ENCODE measurements around the gene CABP2.

CABP2 gene

GRCh38 chr11:67508486-67509121 lies 14.6 kb downstream of the CABP2 start:
- WGBS, 2 experiments, result 1 to 2% methylated on average over 55 to 57 of the region's 57 CpGs
- Histone ChIP-seq H3K4me3 (ENCODE audit: insufficient read depth, low read depth, low read length) (peak overlapping the region; percentile 82), H3K9me3 (ENCODE audit: control insufficient read depth, low read length) (no peaks in the 10 kb centered on the region), H3K4me1 (ENCODE audit: control insufficient read depth, insufficient read depth, low read length) (peaks cover 16% of the 10 kb centered on the region), H3K27ac (ENCODE audit: insufficient read depth, low read depth, low read length, poor library complexity, severe bottlenecking) (peak overlapping the region; percentile 93), H3K36me3 (ENCODE audit: control insufficient read depth, insufficient read depth, low read length) (no peaks in the 10 kb centered on the region), H3K27me3 (ENCODE audit: control insufficient read depth, insufficient read depth, low read length, poor library complexity, severe bottlenecking) (peaks cover 7% of the 10 kb centered on the region)

GRCh38 chr11:67507864-67508485 lies 15.3 kb downstream of the CABP2 start, which contains the start of gene CDK2AP2:
Gene CDK2AP2, minus strand, starts transcription at chr11:67508162. Its CDS starts 80 bp downstream, at chr11:67508082.
- peak within 1 kb of the TSS; percentile 93 for H3K27ac ChIP-seq (ENCODE audit: insufficient read depth, low read depth, low read length, poor library complexity, severe bottlenecking)
- 0% methylated on average over 57 of the region's 57 CpGs for WGBS, 2 experiments
- no peaks in the 10 kb centered on the region for H3K9me3 ChIP-seq (ENCODE audit: control insufficient read depth, low read length)
- H3K4me1 ChIP-seq (ENCODE audit: control insufficient read depth, insufficient read depth, low read length), result peaks cover 22% of the 10 kb centered on the region
- no peaks in the 10 kb centered on the region for H3K36me3 ChIP-seq (ENCODE audit: control insufficient read depth, insufficient read depth, low read length)
- peaks cover 11% of the 10 kb centered on the region for H3K27me3 ChIP-seq (ENCODE audit: control insufficient read depth, insufficient read depth, low read length, poor library complexity, severe bottlenecking)
- H3K4me3 ChIP-seq (ENCODE audit: insufficient read depth, low read depth, low read length), result peak within 1 kb of the TSS; percentile 82

DNA sequence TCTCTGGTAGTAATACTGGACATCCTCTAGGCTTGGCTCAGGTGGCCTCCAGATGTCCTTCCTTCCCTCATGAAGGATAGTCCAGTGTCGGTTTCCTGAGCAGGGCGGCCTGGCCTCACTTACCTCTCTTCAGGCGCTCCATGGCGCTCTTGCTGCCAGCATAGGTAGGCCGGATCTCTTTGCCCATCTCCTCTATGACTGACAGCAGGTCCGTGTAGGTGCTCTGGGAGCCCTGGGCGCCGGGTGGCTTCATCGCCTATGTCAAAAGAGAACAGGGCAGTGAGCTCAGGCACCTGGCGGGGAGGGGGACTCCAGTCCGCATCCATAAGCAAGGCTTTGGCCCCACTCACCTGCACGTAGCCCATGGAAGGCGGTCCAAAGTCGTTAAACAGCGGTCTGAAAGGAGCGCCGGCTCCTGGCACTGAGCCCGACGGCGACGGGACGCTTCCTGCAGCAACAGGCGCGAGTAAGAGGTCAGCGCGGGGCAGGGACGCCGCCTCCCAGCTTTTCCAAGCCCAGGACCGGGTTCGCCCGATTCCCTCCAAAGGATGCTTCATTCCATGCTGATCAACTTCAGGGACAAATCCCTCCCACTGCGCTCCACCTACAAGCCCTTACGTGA lies 15.9 kb downstream of the CABP2 start:
- WGBS, 2 experiments, result 30% methylated on average over 33 of the region's 33 CpGs
- Histone ChIP-seq H3K27ac (ENCODE audit: insufficient read depth, low read depth, low read length, poor library complexity, severe bottlenecking) (peak overlapping the region; percentile 66), H3K4me1 (ENCODE audit: control insufficient read depth, insufficient read depth, low read length) (peaks cover 23% of the 10 kb centered on the region), H3K36me3 (ENCODE audit: control insufficient read depth, insufficient read depth, low read length) (no peaks in the 10 kb centered on the region), H3K9me3 (ENCODE audit: control insufficient read depth, low read length) (no peaks in the 10 kb centered on the region), H3K4me3 (ENCODE audit: insufficient read depth, low read depth, low read length) (peak overlapping the region; percentile 82), H3K27me3 (ENCODE audit: control insufficient read depth, insufficient read depth, low read length, poor library complexity, severe bottlenecking) (peaks cover 12% of the 10 kb centered on the region)

DNA sequence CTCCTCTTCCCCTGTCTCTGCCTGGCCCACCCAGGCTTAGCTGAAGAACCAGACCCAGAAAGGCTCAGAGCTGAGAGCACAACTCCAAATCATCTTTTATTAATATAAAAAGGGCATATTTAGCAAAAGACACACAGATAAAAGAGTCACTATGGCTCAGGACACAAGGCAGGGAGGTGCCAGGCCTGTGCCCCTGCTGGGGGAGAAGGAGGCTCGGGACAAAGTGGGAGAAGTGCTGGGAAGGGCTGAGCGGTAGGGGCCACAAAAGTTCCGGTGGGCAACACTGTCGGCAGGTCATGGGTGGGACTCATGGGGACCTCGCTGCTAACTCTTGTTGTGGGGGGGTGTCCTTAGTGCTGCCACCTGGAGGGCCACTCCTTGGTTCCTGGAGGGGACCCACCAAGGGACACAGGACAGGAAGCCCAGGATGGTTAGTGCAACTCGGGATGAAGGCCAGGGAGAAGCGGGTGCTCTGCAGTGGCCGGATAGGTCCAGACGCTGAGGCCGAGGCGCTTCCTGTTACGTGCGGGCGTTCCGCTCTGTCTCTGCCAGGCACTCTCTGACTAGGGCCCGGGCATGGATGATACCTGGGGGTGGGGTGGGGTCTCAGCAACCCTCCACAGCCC lies 16.7 kb downstream of the CABP2 start:
- Histone ChIP-seq H3K27me3 (ENCODE audit: control insufficient read depth, insufficient read depth, low read length, poor library complexity, severe bottlenecking) (peaks cover 12% of the 10 kb centered on the region), H3K4me3 (ENCODE audit: insufficient read depth, low read depth, low read length) (no peak overlapping the region)
- WGBS, 2 experiments, result 92% methylated on average over 16 of the region's 16 CpGs

GRCh38 chr11:67505605-67506396 lies 17.4 kb downstream of the CABP2 start:
- 39 to 46% methylated on average over 17 of the region's 17 CpGs for WGBS, 2 experiments

More for the DNA sequence above, 16.7 kb downstream of the CABP2 start:
- no peaks in the 10 kb centered on the region for H3K9me3 ChIP-seq (ENCODE audit: control insufficient read depth, low read length)
- peaks cover 23% of the 10 kb centered on the region for H3K4me1 ChIP-seq (ENCODE audit: control insufficient read depth, insufficient read depth, low read length)
- H3K27ac ChIP-seq (ENCODE audit: insufficient read depth, low read depth, low read length, poor library complexity, severe bottlenecking), result no peak overlapping the region
- no peaks in the 10 kb centered on the region for H3K36me3 ChIP-seq (ENCODE audit: control insufficient read depth, insufficient read depth, low read length)

GRCh38 chr11:67504950-67505581 lies 18.2 kb downstream of the CABP2 start, which contains the start of gene PITPNM1:
Gene PITPNM1, minus strand, starts transcription at chr11:67505363. Its CDS starts 1,183 bp downstream, at chr11:67504180.
- WGBS, 2 experiments, result 0 to 1% methylated on average over 58 of the region's 58 CpGs
- Histone ChIP-seq H3K27ac (ENCODE audit: insufficient read depth, low read depth, low read length, poor library complexity, severe bottlenecking) (peak within 1 kb of the TSS; percentile 62), H3K9me3 (ENCODE audit: control insufficient read depth, low read length) (no peaks in the 10 kb centered on the region), H3K4me3 (ENCODE audit: insufficient read depth, low read depth, low read length) (peak within 1 kb of the TSS; percentile 77), H3K36me3 (ENCODE audit: control insufficient read depth, insufficient read depth, low read length) (no peaks in the 10 kb centered on the region), H3K27me3 (ENCODE audit: control insufficient read depth, insufficient read depth, low read length, poor library complexity, severe bottlenecking) (peaks cover 12% of the 10 kb centered on the region), H3K4me1 (ENCODE audit: control insufficient read depth, insufficient read depth, low read length) (peaks cover 23% of the 10 kb centered on the region)

More at GRCh38 chr11:67505605-67506396, 17.4 kb downstream of the CABP2 start:
- Histone ChIP-seq H3K9me3 (ENCODE audit: control insufficient read depth, low read length) (no peaks in the 10 kb centered on the region), H3K27me3 (ENCODE audit: control insufficient read depth, insufficient read depth, low read length, poor library complexity, severe bottlenecking) (peaks cover 12% of the 10 kb centered on the region), H3K27ac (ENCODE audit: insufficient read depth, low read depth, low read length, poor library complexity, severe bottlenecking) (peak overlapping the region; percentile 62), H3K4me3 (ENCODE audit: insufficient read depth, low read depth, low read length) (peak overlapping the region; percentile 77), H3K4me1 (ENCODE audit: control insufficient read depth, insufficient read depth, low read length) (peaks cover 23% of the 10 kb centered on the region), H3K36me3 (ENCODE audit: control insufficient read depth, insufficient read depth, low read length) (no peaks in the 10 kb centered on the region)

GRCh38 chr11:67504005-67504949 lies 19.0 kb downstream of the CABP2 start:
- Histone ChIP-seq H3K4me1 (ENCODE audit: control insufficient read depth, insufficient read depth, low read length) (peaks cover 23% of the 10 kb centered on the region), H3K36me3 (ENCODE audit: control insufficient read depth, insufficient read depth, low read length) (no peaks in the 10 kb centered on the region), H3K27me3 (ENCODE audit: control insufficient read depth, insufficient read depth, low read length, poor library complexity, severe bottlenecking) (peaks cover 12% of the 10 kb centered on the region), H3K9me3 (ENCODE audit: control insufficient read depth, low read length) (no peaks in the 10 kb centered on the region), H3K27ac (ENCODE audit: insufficient read depth, low read depth, low read length, poor library complexity, severe bottlenecking) (no peak overlapping the region), H3K4me3 (ENCODE audit: insufficient read depth, low read depth, low read length) (peak overlapping the region; percentile 77)
- 1% methylated on average over 101 of the region's 101 CpGs for WGBS, 2 experiments

- H3K9me3 ChIP-seq (ENCODE audit: control insufficient read depth, low read length), result no peaks in the 10 kb centered on the region
- peaks cover 23% of the 10 kb centered on the region for H3K4me1 ChIP-seq (ENCODE audit: control insufficient read depth, insufficient read depth, low read length)
- H3K36me3 ChIP-seq (ENCODE audit: control insufficient read depth, insufficient read depth, low read length), result no peaks in the 10 kb centered on the region
- 57 to 65% methylated on average over 19 of the region's 19 CpGs for WGBS, 2 experiments
- no peak overlapping the region for H3K27ac ChIP-seq (ENCODE audit: insufficient read depth, low read depth, low read length, poor library complexity, severe bottlenecking)
- H3K27me3 ChIP-seq (ENCODE audit: control insufficient read depth, insufficient read depth, low read length, poor library complexity, severe bottlenecking), result peaks cover 12% of the 10 kb centered on the region
- H3K4me3 ChIP-seq (ENCODE audit: insufficient read depth, low read depth, low read length), result peak overlapping the region; percentile 77
Measured at GRCh38 chr11:67503119-67504004, 19.9 kb downstream of the CABP2 start.
